ENCODE results near the gene NAB1. TPM values are rescaled to one million over a fixed set of nuclear protein-coding genes. Genes with fewer than 3 reads are reported as not detected.

Gene NAB1
- total RNA-seq, 1 experiment from 2014 or later: 36.9 TPM

GRCh38 chr2:190655113-190655512 is 6.2 kb downstream of the NAB1 start:
- Mint-ChIP-seq H3K27me3 (ENCODE audit: low read depth) (peaks cover 5% of the 10 kb centered on the region), H3K27ac (no peak overlapping the region), H3K4me1 (peaks cover 19 to 28% of the 10 kb centered on the region in 2 experiments), H3K4me3 (no peak overlapping the region), H3K9me3 (no peaks in the 10 kb centered on the region), H3K36me3 (ENCODE audit: insufficient read depth in 1 of 3, low read depth in 3 of 3) (peaks cover 0 to 8% (median 0%) of the 10 kb centered on the region in 3 experiments; a peak in 4 of 7 replicates)
- no peak overlapping the region for H2BK12ac ChIP-seq (ENCODE audit: insufficient read length, low read depth, low read length)
- peaks cover 5% of the 10 kb centered on the region for H3K79me1 ChIP-seq (ENCODE audit: insufficient read depth, low read depth, low read length, poor library complexity, severe bottlenecking)
- no peaks in the 10 kb centered on the region for H3K9me3 ChIP-seq (ENCODE audit: control insufficient read depth, low read depth, low read length)
- TF ChIP-seq CTCF (conservative IDR thresholded peaks at IDR 0.05): no peak
- H4K91ac ChIP-seq (ENCODE audit: insufficient read length, low read depth, low read length): no peak overlapping the region
- no peak overlapping the region for H3K14ac ChIP-seq (ENCODE audit: insufficient read depth, low read length)
- no peak overlapping the region for H3K23ac ChIP-seq (ENCODE audit: insufficient read length, low read depth, low read length)
- H2AFZ ChIP-seq (ENCODE audit: low read length): no peak overlapping the region
- no peaks in the 10 kb centered on the region for H4K20me1 ChIP-seq (ENCODE audit: control insufficient read depth, insufficient read depth, insufficient read length)
- peaks cover under 1% of the 10 kb centered on the region for H3K23me2 ChIP-seq (ENCODE audit: insufficient read length, low read depth, low read length, poor library complexity, severe bottlenecking)
- no CpG with 5 or more reads among the region's 1 CpG for WGBS (ENCODE audit: extremely low coverage, insufficient read length, low lambda C conversion rate)
- no peak overlapping the region for H3T11ph ChIP-seq (ENCODE audit: low read length)
- no peak overlapping the region for H4K5ac ChIP-seq (ENCODE audit: insufficient read length, low read depth, low read length)
- H3K4me2 ChIP-seq (ENCODE audit: insufficient read depth, insufficient read length, low read length): no peak overlapping the region
- H2BK15ac ChIP-seq (ENCODE audit: low read depth, low read length): no peak overlapping the region
- peaks cover 7% of the 10 kb centered on the region; the same call in 1 of the 2 replicates for H3K79me2 ChIP-seq (ENCODE audit: insufficient read depth, low read length)
- no peak overlapping the region for H4K8ac ChIP-seq (replicated peaks; ENCODE audit: insufficient read length, low read depth, low read length)
- no peak overlapping the region for H2BK5ac ChIP-seq (ENCODE audit: insufficient read length, low read length)
- no peak overlapping the region for H2BK120ac ChIP-seq (ENCODE audit: low read depth, low read length, poor library complexity, severe bottlenecking)
- H3K4me1 ChIP-seq (ENCODE audit: insufficient read depth, low read length): peaks cover 7% of the 10 kb centered on the region
- no peak overlapping the region for H3K4ac ChIP-seq (ENCODE audit: low read depth, low read length)
- no peak overlapping the region for H2BK20ac ChIP-seq (ENCODE audit: low read depth, low read length, poor library complexity, severe bottlenecking)
- no peak overlapping the region for H3K56ac ChIP-seq (ENCODE audit: insufficient read length, low read depth, low read length)
- no peak overlapping the region for H3K9ac ChIP-seq (ENCODE audit: extremely low read depth, insufficient read length, low read length)
- H3K27me3 ChIP-seq (ENCODE audit: insufficient read depth, low read length): no peaks in the 10 kb centered on the region
- H2AK5ac ChIP-seq (ENCODE audit: insufficient read length, low read length): no peak overlapping the region
- no peak for DNase-seq
- H3K27ac ChIP-seq (ENCODE audit: insufficient read length, low read depth, low read length): no peak overlapping the region
- H3K18ac ChIP-seq (ENCODE audit: insufficient read length, low read depth, low read length): no peak overlapping the region
